D721Med (cell line): ENCODE measurements around the gene NEK2.
"Not testable (repeated sequence)": the region's sequence is repeated elsewhere in the genome, so short reads cannot be mapped to it uniquely, and the experiment has no call there.

Source experiments
- DNase-seq: peaks from one replicate; pipeline ENCODE4 v3.0.0; 2011; ENCODE audit warnings: low spot score; ENCODE audit not compliant: insufficient read length
- FAIRE-seq: peaks from 2 replicates; lab custom pipeline; 2011; peaks lifted over from hg19 to GRCh38; lab: Jason Lieb, UNC
- TF ChIP-seq, protein P1 (sequence below): IDR thresholded peaks from 2 replicates; pipeline ENCODE4 v1.5.1; 2012; ENCODE audit warnings: mild to moderate bottlenecking, control low read depth; ENCODE audit not compliant: insufficient read depth; ENCODE audit errors: missing control alignments

Gene NEK2

GRCh38 chr1:211631168-211631567 lies 44.3 kb downstream of the NEK2 start:
- DNase-seq (no peak), FAIRE-seq (no peak)
- TF ChIP-seq, protein P1, sequence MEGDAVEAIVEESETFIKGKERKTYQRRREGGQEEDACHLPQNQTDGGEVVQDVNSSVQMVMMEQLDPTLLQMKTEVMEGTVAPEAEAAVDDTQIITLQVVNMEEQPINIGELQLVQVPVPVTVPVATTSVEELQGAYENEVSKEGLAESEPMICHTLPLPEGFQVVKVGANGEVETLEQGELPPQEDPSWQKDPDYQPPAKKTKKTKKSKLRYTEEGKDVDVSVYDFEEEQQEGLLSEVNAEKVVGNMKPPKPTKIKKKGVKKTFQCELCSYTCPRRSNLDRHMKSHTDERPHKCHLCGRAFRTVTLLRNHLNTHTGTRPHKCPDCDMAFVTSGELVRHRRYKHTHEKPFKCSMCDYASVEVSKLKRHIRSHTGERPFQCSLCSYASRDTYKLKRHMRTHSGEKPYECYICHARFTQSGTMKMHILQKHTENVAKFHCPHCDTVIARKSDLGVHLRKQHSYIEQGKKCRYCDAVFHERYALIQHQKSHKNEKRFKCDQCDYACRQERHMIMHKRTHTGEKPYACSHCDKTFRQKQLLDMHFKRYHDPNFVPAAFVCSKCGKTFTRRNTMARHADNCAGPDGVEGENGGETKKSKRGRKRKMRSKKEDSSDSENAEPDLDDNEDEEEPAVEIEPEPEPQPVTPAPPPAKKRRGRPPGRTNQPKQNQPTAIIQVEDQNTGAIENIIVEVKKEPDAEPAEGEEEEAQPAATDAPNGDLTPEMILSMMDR, result no peak

GRCh38 chr1:211630236-211631081 lies 45.0 kb downstream of the NEK2 start:
- no peak for FAIRE-seq
- no peak for DNase-seq
- TF ChIP-seq, protein P1, result no peak

- TF ChIP-seq, protein P1, result no peak
- DNase-seq (no peak), FAIRE-seq (no peak)
These were observed 47.0 kb downstream of the NEK2 start for GRCh38 chr1:211628417-211628816.

DNA sequence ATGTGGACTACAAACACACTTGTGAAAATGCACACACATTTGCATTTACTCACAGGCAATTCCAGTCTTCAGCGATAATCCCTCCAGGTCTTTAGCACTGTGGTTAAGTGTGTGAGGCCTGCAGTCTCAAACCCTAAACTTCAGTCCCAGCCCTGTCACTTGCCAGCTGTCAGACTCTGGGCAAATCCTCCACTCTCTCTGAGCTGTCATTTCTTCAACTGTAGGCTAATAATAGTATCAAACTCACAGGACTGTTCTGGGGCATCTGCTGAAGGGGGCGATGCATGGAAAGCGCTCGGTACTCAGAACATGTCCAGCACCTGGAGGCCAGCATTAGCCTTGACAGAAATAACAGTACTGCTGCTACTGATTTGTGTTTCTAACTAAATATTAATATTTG lies 48.2 kb downstream of the NEK2 start:
- DNase-seq (no peak), FAIRE-seq (no peak)
- TF ChIP-seq, protein P1, result no peak

DNA sequence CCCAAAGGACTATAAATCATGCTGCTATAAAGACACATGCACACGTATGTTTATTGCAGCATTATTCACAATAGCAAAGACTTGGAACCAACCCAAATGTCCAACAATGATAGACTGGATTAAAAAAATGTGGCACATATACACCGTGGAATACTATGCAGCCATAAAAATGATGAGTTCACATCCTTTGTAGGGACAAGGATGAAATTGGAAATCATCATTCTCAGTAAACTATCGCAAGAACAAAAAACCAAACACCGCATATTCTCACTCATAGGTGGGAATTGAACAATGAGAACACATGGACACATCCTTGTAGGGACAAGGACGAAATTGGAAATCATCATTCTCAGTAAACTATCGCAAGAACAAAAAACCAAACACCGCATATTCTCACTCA lies 49.6 kb downstream of the NEK2 start:
- DNase-seq, FAIRE-seq: not testable (repeated sequence)

DNA sequence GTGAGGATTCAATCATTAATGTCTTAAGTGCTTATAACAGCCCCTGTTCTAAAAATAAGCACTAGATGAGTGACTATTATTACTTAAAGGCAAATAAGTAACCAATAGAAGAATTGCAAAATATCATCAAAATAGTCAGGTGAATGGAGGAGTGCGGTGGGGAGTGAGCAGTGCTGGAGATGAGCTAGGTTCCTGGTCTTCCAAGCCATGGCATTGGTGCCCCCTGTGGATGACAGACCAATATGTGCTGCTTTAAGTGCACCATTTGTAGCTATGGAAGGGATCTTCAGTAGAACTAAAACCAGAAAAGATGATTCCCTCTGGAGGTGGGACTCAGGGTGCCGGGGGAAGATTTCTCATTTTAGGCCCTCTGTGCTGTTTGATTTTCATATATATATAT lies 50.4 kb downstream of the NEK2 start:
- FAIRE-seq (no peak), DNase-seq (no peak)
- TF ChIP-seq, protein P1, result peak; percentile 32

DNA sequence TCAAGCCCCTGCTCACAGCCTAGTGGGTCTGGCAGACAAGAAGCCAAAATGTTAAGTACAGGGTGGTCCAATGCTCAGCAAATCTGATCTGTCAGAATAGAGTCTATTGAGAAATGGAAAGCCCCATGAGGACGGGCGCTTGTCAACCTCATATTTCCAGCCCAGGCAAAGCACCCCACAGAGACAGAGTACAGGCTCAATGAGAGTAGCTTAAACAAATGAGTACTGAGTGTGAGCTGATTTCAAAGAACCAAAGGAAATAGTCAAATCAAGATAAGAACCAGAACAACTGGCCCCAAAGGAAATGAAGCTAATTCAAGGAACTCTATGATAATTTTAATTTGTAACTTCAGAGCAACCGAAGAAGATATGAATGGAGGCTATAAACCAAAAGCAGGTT lies 51.9 kb downstream of the NEK2 start:
- TF ChIP-seq, protein P1, result no peak
- no peak for DNase-seq
- no peak for FAIRE-seq
